HEK293T (cell line): ENCODE results near the gene TACC2.

ENCODE experiments used
- CTCF ChIA-PET: fragments of 350-600 bp; formaldehyde crosslinking; extraction: SDS; loops from one replicate; lab custom pipeline; 2021; ENCODE audit warnings: antibody characterized with exemption, inconsistent platforms; lab: Yijun Ruan, JAX
- POLR2A ChIA-PET: fragments of 350-600 bp; formaldehyde crosslinking; extraction: SDS; loops from one replicate; lab custom pipeline; 2020; ENCODE audit warnings: antibody characterized with exemption, inconsistent platforms; lab: Yijun Ruan, JAX
- DNase-seq: peaks from one replicate; pipeline ENCODE4 v3.0.0; 2012; ENCODE audit warnings: mixed read lengths; ENCODE audit errors: extremely low spot score
- ARNT ChIP-seq: fragments of 450-650 bp; IDR thresholded peaks from 2 replicates; pipeline ENCODE4 v1.6.1; 2017; ENCODE audit warnings: mild to moderate bottlenecking
- BHLHE40 ChIP-seq: fragments of 450-650 bp; IDR thresholded peaks from 2 replicates; pipeline ENCODE4 v1.6.1; 2016; ENCODE audit warnings: mild to moderate bottlenecking, moderate library complexity, borderline replicate concordance
- CTBP1 ChIP-seq: fragments of 450-650 bp; IDR thresholded peaks from 2 replicates; pipeline ENCODE4 v1.6.1; 2016; ENCODE audit warnings: borderline replicate concordance
- ELF4 ChIP-seq: fragments of 450-650 bp; IDR thresholded peaks from 2 replicates; pipeline ENCODE4 v1.6.1; 2017; ENCODE audit warnings: antibody characterized with exemption
- FOXA1 ChIP-seq: fragments of 450-650 bp; IDR thresholded peaks from 2 replicates; pipeline ENCODE4 v1.6.1; 2016; ENCODE audit warnings: mild to moderate bottlenecking
- FOXK2 ChIP-seq: fragments of 450-650 bp; IDR thresholded peaks from 2 replicates; pipeline ENCODE4 v1.6.1; 2016; ENCODE audit warnings: mild to moderate bottlenecking
- FOXM1 ChIP-seq: fragments of 450-650 bp; IDR thresholded peaks from 2 replicates; pipeline ENCODE4 v1.6.1; 2017; ENCODE audit warnings: mild to moderate bottlenecking, borderline replicate concordance
- HDGF ChIP-seq: fragments of 450-650 bp; IDR thresholded peaks from 2 replicates; pipeline ENCODE4 v1.6.1; 2017; ENCODE audit warnings: antibody characterized with exemption, borderline replicate concordance
- L3MBTL2 ChIP-seq: fragments of 450-650 bp; conservative IDR thresholded peaks from 2 replicates; pipeline ENCODE4 v1.6.1; 2016; ENCODE audit warnings: mild to moderate bottlenecking
- LEF1 ChIP-seq: fragments of 450-650 bp; IDR thresholded peaks from 2 replicates; pipeline ENCODE4 v1.6.1; 2017; ENCODE audit warnings: mild to moderate bottlenecking, borderline replicate concordance
- NFRKB ChIP-seq: fragments of 450-650 bp; IDR thresholded peaks from 2 replicates; pipeline ENCODE4 v1.6.1; 2016; ENCODE audit warnings: mild to moderate bottlenecking, moderate library complexity
- SP1 ChIP-seq: fragments of 450-650 bp; IDR thresholded peaks from 2 replicates; pipeline ENCODE4 v1.6.1; 2017
- SUZ12 ChIP-seq: fragments of 450-650 bp; IDR thresholded peaks from 2 replicates; pipeline ENCODE4 v1.6.1; 2016; ENCODE audit warnings: mild to moderate bottlenecking
- TARDBP ChIP-seq: fragments of 450-650 bp; IDR thresholded peaks from 2 replicates; pipeline ENCODE4 v1.6.1; 2016
- ZNF384 ChIP-seq: fragments of 450-650 bp; IDR thresholded peaks from 2 replicates; pipeline ENCODE4 v1.6.1; 2016
- TF ChIP-seq, protein P1 (sequence below): fragments of 450-650 bp; IDR thresholded peaks from 2 replicates; pipeline ENCODE4 v1.6.1; 2016

The TACC2 gene

DNA sequence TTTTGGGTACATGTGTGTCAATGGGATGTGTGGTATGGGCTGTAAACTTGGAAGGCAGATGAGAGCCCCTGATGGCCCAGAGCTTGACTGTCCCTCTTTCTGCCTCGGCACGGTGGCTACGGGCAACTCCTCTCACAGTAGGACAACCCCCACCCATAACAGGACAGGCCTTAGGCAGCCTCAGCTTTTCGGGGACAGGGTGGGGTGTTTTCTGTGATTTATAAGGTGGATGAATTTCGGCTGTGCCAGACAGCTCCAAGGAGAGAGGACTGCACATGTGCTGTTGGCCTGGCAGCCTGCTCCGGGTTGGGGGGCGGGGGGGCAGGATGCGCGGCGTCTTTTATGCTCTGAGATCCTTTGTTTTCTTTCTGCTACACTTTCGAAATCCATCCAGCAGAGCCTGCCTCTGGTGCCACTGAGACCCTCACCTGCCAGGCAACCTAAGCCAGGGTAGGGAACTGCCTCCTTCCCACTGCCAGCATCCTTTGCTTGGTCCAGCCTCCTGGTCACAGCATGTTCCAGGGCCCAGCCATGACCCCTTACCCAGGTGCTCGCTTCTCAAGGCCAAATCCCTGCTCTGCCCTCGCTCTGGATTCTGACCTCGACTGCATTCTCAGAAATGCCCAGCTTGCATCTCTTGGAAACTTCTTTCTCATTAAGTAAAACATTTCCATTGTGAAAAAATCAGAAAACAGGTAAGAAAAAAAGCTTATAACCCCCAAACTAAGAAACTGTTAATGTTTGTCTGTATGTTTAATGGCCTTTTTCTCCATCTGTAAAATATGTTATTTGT is 266.7 kb downstream of the TACC2 start:
- ChIA-PET CTCF (interaction anchor here (0.9 to 1.6 kb wide), 2 partner anchors 12 to 13 kb away, joined by 3 read pairs; no protein-coding TSS in a partner anchor), POLR2A (no interaction called here)
- TF ChIP-seq ARNT (no peak), SP1 (no peak), LEF1 (no peak), FOXK2 (no peak), ELF4 (no peak), L3MBTL2 (no peak), ZNF384 (no peak), TARDBP (no peak), FOXM1 (no peak), BHLHE40 (no peak), SUZ12 (no peak)
- TF ChIP-seq, protein P1, sequence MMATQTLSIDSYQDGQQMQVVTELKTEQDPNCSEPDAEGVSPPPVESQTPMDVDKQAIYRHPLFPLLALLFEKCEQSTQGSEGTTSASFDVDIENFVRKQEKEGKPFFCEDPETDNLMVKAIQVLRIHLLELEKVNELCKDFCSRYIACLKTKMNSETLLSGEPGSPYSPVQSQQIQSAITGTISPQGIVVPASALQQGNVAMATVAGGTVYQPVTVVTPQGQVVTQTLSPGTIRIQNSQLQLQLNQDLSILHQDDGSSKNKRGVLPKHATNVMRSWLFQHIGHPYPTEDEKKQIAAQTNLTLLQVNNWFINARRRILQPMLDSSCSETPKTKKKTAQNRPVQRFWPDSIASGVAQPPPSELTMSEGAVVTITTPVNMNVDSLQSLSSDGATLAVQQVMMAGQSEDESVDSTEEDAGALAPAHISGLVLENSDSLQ: no peak
- no peak for DNase-seq

DNA sequence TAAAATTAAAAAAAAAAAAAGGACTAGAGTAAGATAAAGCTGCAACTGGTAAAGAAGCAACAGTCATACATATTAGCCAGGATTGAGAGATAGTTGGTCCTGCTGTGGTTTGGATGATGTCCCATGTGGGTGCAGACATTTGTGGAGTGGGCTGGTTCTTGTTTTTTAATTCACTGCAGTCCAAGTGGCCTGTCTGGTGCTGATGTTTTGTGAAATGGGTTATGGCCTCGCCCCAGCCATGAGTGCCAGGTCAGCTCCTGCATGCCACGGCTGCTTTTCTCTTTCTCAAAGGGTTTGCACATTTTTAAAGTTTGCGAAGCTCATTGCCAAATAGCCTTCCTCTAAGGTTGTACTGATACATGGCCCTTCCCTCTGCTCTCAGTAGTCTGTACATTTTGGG is 268.1 kb downstream of the TACC2 start:
- CTCF ChIA-PET: interaction anchor here (0.8 to 2.7 kb wide), 2 partner anchors 11 kb away, joined by 3 to 17 read pairs; no protein-coding TSS in a partner anchor
- POLR2A ChIA-PET: no interaction called here
- DNase-seq: no peak
- no peak for TF ChIP-seq ZNF384
- TF ChIP-seq ARNT: no peak
- TF ChIP-seq FOXM1: no peak
- TF ChIP-seq HDGF: no peak
- no peak for TF ChIP-seq SP1
- TF ChIP-seq, protein P1: no peak
- no peak for TF ChIP-seq TARDBP
- TF ChIP-seq CTBP1: no peak
- no peak for TF ChIP-seq SUZ12
- no peak for TF ChIP-seq NFRKB
- TF ChIP-seq FOXA1: no peak
- TF ChIP-seq L3MBTL2: no peak
- TF ChIP-seq ELF4: no peak
- no peak for TF ChIP-seq BHLHE40
- no peak for TF ChIP-seq FOXK2

DNA sequence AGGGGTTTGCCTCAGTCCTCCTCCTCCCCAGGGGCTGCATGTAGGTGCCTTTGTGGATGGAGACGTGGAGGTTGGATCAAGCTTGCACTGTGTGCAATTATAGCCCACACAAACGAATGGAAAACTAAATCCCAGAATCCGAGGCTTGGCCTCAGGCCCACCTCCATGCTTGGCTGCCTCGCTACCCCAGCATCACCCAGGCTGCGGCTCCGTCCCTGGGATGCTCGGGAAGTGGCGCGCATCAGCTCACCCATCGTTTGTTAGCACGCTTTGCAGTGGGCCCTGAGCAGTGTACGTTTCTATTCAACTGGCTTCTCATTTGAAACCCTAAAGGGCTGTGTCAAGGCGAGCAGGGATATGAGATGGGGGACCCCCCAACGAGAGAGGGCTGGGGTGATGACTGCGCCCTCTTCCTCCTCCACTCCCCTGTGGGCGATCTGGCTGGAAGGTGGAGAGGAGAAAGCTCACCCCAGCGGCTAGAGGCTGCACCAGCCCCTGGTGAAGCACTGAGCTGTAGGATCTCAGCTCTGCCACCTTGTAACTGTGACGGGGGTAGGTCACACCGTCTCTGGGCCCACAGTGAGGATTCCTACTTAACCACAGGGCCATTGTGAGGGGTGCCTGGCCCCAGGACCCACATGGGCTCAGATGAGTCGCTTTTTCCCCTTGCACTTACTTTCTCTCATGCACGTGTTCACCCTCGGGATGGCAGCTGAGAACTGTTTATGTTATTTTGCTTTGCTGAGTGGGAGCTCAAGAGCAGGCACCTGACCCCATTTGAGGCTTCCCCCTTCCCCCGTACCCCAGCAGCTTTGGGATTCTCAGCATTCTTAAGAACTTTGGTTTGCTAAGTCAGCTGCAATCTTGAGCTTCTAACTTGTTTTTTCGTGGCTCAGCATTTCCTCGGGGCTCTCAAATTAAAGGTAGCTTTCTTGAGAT is 269.4 kb downstream of the TACC2 start:
- ChIA-PET POLR2A (no interaction called here), CTCF (interaction anchor here (0.7 to 2.7 kb wide), 2 partner anchors 10 to 21 kb away, joined by 3 to 17 read pairs; no protein-coding TSS in a partner anchor)
- no peak for TF ChIP-seq L3MBTL2
- no peak for TF ChIP-seq LEF1
- TF ChIP-seq TARDBP: no peak
- TF ChIP-seq SP1: no peak
- TF ChIP-seq BHLHE40: no peak
- TF ChIP-seq CTBP1: no peak
- no peak for TF ChIP-seq FOXA1
- TF ChIP-seq FOXK2: no peak
- TF ChIP-seq ZNF384: no peak
- no peak for TF ChIP-seq FOXM1
- TF ChIP-seq HDGF: no peak
- no peak for TF ChIP-seq SUZ12
- TF ChIP-seq NFRKB: no peak
- DNase-seq: no peak

DNA sequence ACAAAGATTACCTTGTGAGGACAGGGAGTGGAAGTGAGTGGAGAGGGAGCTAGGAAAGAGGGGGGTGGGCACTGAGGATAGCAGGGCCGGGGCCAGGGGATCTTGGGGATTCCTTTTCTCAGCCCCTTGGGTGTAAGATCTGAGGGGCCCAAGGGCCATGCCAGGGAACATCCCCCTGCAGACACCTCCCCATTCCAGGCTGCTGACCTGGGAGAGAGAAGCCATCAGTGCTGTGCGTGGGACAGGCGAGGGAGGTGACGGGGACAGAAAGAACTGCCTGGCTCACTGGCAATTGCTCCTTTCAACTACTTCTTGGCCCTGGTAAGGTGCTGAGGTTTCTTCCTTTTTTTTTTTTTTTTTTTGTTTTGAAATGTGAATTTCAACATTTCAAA is 270.1 kb downstream of the TACC2 start:
- no peak for TF ChIP-seq ARNT
- no peak for TF ChIP-seq FOXM1
- TF ChIP-seq, protein P1: no peak
- no peak for TF ChIP-seq CTBP1
- TF ChIP-seq ELF4: no peak
- no peak for TF ChIP-seq SP1
- no peak for TF ChIP-seq L3MBTL2
- no peak for DNase-seq
- ChIA-PET POLR2A (no interaction called here), CTCF (interaction anchor here (0.7 to 2.7 kb wide), 2 partner anchors 9 to 21 kb away, joined by 3 to 17 read pairs; no protein-coding TSS in a partner anchor)

DNA sequence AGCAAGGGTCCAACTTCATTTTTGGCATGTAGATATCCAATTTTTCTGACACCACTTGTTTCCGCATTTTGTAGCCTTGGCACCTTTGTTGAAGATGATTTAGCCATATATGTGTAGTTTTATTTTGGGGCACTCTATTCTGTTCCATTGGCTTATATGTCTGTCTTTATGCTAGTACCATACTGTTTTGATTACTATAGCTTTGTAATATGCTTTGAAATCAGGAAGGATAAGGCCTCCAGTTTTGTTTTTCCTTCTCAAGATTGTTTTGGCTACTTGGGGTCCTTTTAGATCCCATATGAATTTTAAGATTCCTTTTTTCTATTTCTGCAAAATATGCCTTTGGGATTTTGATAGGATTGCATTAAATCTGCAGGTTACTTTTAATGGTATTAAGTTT is 272.6 kb downstream of the TACC2 start:
- ChIA-PET POLR2A (no interaction called here), CTCF (no interaction called here)

DNA sequence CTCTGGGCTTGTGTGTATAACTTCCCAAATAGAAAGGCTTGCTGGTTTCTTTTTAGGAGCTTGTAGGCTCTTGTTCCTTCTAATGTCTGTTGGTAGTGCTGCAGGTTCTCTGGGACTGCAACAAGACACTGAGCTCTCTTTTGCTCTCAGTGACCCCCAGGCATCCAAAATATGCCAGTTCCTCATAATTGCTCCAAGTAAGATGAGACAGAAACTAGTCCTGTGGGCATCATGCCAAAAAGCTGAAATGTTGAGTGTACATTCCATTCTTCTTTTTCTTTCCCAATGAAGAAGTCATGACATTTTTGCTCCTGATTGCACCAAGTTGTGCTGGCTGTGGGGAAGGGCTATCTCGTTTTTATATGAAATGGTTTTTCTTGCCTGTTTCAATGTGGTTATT is 275.0 kb downstream of the TACC2 start:
- TF ChIP-seq NFRKB (no peak), LEF1 (no peak), ARNT (no peak), L3MBTL2 (no peak), HDGF (no peak), TARDBP (no peak)
- TF ChIP-seq, protein P1: no peak
- POLR2A ChIA-PET: no interaction called here
- CTCF ChIA-PET: no interaction called here
- DNase-seq: no peak

More for the DNA sequence above, 272.6 kb downstream of the TACC2 start:
- no peak for DNase-seq
- no peak for TF ChIP-seq SP1
- no peak for TF ChIP-seq CTBP1
- TF ChIP-seq NFRKB: no peak
